ENCODE data around the gene CARD14. TPM values are rescaled to one million over a fixed set of nuclear protein-coding genes. Genes with fewer than 3 reads are reported as not detected.
A peak's percentile ranks its signal among the peaks of the same experiment; 100 is the strongest.

The CARD14 gene
- polyA plus RNA-seq, 1 donor (not counting 4 experiments of a cell fraction or from before 2014, with no cell fraction given) = 0.49 TPM

DNA sequence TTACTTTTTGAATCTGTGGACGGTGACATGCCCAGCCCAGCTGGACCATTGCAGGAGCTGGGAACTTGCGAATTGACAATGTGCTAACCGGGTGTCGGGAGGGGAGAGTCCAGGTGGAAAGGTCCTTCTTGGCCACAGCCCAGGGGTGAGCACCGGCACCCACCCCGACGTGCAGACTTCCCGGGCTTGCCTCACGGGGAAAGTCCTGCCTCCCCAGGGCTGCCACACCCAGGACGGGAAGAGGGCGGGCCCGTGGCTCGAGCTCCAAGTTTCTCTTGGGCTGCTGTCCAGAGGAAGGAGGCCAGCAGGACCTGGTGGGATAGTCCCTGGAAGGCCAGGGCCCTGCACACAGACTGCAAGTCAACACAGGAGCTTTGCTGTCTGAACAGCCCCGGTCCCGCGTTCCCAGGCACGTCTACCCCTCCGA, 17.7 kb downstream of the CARD14 start:
- H3K9me3 ChIP-seq (ENCODE audit: control insufficient read depth, low read depth, low read length) = no peaks in the 10 kb centered on the region
- TF ChIP-seq EZH2 (IDR thresholded peaks at IDR 0.05; ENCODE audit: low read length) = no peak
- TF ChIP-seq, protein P1, sequence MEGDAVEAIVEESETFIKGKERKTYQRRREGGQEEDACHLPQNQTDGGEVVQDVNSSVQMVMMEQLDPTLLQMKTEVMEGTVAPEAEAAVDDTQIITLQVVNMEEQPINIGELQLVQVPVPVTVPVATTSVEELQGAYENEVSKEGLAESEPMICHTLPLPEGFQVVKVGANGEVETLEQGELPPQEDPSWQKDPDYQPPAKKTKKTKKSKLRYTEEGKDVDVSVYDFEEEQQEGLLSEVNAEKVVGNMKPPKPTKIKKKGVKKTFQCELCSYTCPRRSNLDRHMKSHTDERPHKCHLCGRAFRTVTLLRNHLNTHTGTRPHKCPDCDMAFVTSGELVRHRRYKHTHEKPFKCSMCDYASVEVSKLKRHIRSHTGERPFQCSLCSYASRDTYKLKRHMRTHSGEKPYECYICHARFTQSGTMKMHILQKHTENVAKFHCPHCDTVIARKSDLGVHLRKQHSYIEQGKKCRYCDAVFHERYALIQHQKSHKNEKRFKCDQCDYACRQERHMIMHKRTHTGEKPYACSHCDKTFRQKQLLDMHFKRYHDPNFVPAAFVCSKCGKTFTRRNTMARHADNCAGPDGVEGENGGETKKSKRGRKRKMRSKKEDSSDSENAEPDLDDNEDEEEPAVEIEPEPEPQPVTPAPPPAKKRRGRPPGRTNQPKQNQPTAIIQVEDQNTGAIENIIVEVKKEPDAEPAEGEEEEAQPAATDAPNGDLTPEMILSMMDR (optimal IDR thresholded peaks at IDR 0.05 in 1 of 3, IDR thresholded peaks at IDR 0.05 in 1 of 3, conservative IDR thresholded peaks at IDR 0.05 in 1 of 3; ENCODE audit: extremely low read depth in 1 of 3, insufficient read depth in 2 of 3, low read length in 3 of 3) = no peak
- H3K9me1 ChIP-seq (ENCODE audit: control insufficient read depth, extremely low read depth, insufficient read depth, low read length) = peaks cover 2% of the 10 kb centered on the region
- dilution Hi-C loops (cut with MboI; ENCODE audit: extremely low pct_ligation_motif_present, low sequenced_read_pairs) = no loop called here
- peak overlapping the region; percentile 89 for H2AFZ ChIP-seq (ENCODE audit: control insufficient read depth, low read length)
- peaks cover 9% of the 10 kb centered on the region for H3K27me3 ChIP-seq (ENCODE audit: control insufficient read depth, extremely low read depth, insufficient read depth, low read length)
- H3K4me1 ChIP-seq (ENCODE audit: control insufficient read depth, extremely low read depth, insufficient read depth, low read length) = peaks cover 34% of the 10 kb centered on the region
- peak overlapping the region; percentile 83 for H3K27ac ChIP-seq (ENCODE audit: control insufficient read depth, insufficient read depth, low read length)
- DNase-seq (ENCODE audit: low read depth, low spot score) = no peak
- no peaks in the 10 kb centered on the region for H3K36me3 ChIP-seq (ENCODE audit: control insufficient read depth in 2 of 2, extremely low read depth in 1 of 2, insufficient read depth in 2 of 2, low read length in 2 of 2)
- no peaks in the 10 kb centered on the region for H3K79me2 ChIP-seq (ENCODE audit: control insufficient read depth, insufficient read depth, low read length)
- peak overlapping the region; percentile 100 for H3K4me2 ChIP-seq (ENCODE audit: control insufficient read depth, extremely low read depth, insufficient read depth, low read depth, low read length)
- H3K9ac ChIP-seq (ENCODE audit: control insufficient read depth, extremely low read depth, insufficient read depth, low read length) = peak overlapping the region; percentile 77
- H4K20me1 ChIP-seq (ENCODE audit: control insufficient read depth, extremely low read depth, insufficient read depth, low read length) = no peaks in the 10 kb centered on the region
- H3K4me3 ChIP-seq (ENCODE audit: control insufficient read depth in 2 of 3, extremely low read depth in 1 of 3, insufficient read depth in 2 of 3, low read depth in 1 of 3, low read length in 3 of 3) = peak overlapping the region; percentile 32 to 71 (median 61)
- no peak for FAIRE-seq

DNA sequence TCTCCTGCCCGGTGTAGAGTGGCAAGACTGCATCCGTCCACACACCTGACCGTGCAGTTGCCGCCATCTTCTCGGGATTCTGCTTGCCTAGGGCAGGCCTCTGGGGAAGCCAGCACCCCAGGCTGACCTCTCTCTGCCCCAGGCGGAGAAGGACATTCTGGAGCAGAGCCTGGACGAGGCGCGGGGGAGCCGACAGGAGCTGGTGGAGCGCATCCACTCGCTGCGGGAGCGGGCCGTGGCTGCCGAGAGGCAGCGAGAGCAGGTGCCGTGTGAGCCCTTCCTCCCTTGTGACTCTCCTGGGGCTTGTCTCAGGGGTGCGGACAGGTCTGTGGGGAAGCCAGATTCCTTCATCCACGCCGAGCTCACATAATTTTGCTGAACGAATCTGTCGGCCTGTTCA, 19.8 kb downstream of the CARD14 start:
- Histone ChIP-seq H3K36me3 (ENCODE audit: control insufficient read depth in 2 of 2, extremely low read depth in 1 of 2, insufficient read depth in 2 of 2, low read length in 2 of 2) (no peaks in the 10 kb centered on the region), H3K4me3 (ENCODE audit: control insufficient read depth in 2 of 3, extremely low read depth in 1 of 3, insufficient read depth in 2 of 3, low read depth in 1 of 3, low read length in 3 of 3) (no peak overlapping the region), H3K27ac (ENCODE audit: control insufficient read depth, insufficient read depth, low read length) (no peak overlapping the region), H3K9ac (ENCODE audit: control insufficient read depth, extremely low read depth, insufficient read depth, low read length) (no peak overlapping the region), H2AFZ (ENCODE audit: control insufficient read depth, low read length) (no peak overlapping the region), H3K4me2 (ENCODE audit: control insufficient read depth, extremely low read depth, insufficient read depth, low read depth, low read length) (no peak overlapping the region), H3K9me1 (ENCODE audit: control insufficient read depth, extremely low read depth, insufficient read depth, low read length) (peaks cover 2% of the 10 kb centered on the region), H3K79me2 (ENCODE audit: control insufficient read depth, insufficient read depth, low read length) (no peaks in the 10 kb centered on the region), H3K9me3 (ENCODE audit: control insufficient read depth, low read depth, low read length) (no peaks in the 10 kb centered on the region), H4K20me1 (ENCODE audit: control insufficient read depth, extremely low read depth, insufficient read depth, low read length) (no peaks in the 10 kb centered on the region), H3K27me3 (ENCODE audit: control insufficient read depth, extremely low read depth, insufficient read depth, low read length) (peaks cover 5% of the 10 kb centered on the region), H3K4me1 (ENCODE audit: control insufficient read depth, extremely low read depth, insufficient read depth, low read length) (peaks cover 34% of the 10 kb centered on the region)
- no peak for DNase-seq (ENCODE audit: low read depth, low spot score)
- no peak for FAIRE-seq
- dilution Hi-C loops (cut with MboI; ENCODE audit: extremely low pct_ligation_motif_present, low sequenced_read_pairs) = no loop called here
- TF ChIP-seq EZH2 (IDR thresholded peaks at IDR 0.05; ENCODE audit: low read length) = no peak
- TF ChIP-seq, protein P1 (optimal IDR thresholded peaks at IDR 0.05 in 1 of 3, IDR thresholded peaks at IDR 0.05 in 1 of 3, conservative IDR thresholded peaks at IDR 0.05 in 1 of 3; ENCODE audit: extremely low read depth in 1 of 3, insufficient read depth in 2 of 3, low read length in 3 of 3) = no peak

All from keratinocyte (primary cell).